HG02623 (cell line): ENCODE data around the gene WDR82.

Source experiments
- ATAC-seq: cut with Tn5 transposase; IDR thresholded peaks from one replicate; pipeline ENCODE4 v1.9.1; 2021; ENCODE audit warnings: moderate library complexity; ENCODE audit not compliant: unreplicated experiment

The WDR82 gene

DNA sequence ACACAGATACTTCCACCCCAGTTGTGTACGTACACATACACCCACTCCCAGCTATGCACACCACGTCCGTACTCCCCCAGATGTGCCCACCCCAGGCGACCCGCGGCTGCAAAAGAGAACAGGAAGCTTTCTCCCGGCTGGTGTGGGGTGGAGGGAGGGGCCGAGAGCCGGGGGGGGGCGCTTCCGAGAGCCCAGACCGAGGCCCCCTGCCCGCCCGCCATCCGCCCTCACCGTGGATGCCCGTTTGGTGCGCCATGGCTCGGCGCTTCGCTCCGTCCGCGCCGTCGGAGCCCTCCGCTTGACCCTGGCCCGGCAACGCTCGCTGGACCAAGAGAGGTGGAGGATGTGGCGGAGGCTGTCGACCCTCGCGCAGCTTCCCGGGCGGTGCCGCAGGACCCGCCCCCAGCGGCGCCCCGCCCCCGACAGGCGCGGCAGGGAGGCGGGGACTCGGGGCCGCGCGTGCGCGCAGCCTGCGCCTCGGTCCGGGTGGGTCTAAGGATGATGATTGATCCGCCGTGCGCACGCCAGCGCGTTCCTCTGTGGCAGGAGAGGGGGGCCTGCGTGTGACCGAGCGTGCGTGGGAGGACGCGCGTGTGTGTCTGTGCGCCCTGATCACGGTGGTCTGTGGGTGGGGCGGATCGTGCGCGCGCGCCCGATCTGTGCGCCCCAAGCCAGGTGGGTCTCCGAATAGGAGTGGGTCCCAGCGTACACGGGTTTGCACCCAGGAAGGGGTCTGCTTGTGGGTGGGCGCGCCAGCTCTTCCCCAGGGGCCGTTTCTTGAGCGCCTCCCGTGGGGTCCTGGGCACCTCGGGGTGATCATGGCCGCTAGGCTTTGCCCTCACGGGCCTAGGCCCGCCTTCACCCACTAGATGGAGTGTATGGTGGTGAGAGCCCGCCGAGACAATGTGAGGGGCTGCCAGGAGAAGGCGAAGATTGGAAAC is 39.4 kb downstream of the WDR82 start, which contains the start of gene TWF2:
Gene TWF2, minus strand, starts transcription at position 398 of the 941 bp plus-strand sequence. Its CDS starts 142 bp downstream, at position 256.
- ATAC-seq, result peak; percentile 72

DNA sequence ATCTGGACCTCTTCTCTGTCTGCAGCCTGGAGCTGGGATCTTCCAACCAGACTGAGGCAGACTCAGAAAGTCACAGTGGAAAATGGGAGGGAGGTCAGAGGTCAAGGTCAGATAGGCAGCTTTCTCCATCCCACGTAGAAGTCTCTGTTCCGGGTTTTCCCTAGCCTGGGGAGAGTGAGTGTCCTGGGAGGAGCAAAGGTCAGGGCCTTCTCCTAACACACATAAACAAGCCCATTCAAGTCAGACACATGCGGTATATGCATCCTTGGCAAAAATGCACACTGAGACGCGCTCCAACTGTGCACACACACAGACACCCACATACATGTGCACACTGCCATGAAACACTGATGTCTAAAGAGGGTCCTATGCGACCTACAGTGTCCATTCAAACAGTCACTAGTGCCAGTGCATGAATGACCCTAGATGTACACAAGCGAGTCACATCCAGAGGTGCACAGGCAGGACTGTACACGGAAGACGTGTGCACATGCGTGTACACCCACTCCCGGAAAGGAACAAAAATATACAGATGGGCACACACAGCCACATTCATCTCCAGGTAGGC is 40.2 kb downstream of the WDR82 start:
- ATAC-seq, result no peak

DNA sequence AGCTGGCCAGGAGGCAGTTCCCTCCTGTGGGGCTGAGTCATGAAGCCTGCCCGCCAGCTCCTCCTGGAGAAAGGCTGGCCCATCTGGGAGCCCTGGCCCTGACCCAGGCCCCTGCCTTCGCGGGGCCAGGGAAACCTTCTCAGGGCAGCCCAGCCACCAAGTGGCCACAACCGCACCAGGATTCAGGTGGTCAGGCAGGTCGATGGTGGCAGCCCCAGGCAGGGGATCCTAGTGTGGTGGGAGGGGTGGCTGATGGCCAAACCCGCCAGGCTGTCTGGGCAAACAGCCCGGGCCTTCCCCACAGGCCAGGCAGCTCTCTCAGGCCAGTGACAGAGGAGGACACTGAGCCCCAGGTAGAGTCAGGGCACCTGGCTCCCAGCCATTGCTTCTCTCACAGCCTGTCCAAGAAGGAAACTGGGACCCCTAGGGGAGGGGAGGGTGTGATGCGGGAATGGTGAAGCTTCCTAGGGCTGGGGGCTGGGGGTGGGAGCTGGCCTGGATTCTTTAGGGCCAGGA is 40.7 kb downstream of the WDR82 start:
- ATAC-seq, result no peak

GRCh38 chr3:52237006-52237656 is 41.3 kb downstream of the WDR82 start:
- no peak for ATAC-seq

DNA sequence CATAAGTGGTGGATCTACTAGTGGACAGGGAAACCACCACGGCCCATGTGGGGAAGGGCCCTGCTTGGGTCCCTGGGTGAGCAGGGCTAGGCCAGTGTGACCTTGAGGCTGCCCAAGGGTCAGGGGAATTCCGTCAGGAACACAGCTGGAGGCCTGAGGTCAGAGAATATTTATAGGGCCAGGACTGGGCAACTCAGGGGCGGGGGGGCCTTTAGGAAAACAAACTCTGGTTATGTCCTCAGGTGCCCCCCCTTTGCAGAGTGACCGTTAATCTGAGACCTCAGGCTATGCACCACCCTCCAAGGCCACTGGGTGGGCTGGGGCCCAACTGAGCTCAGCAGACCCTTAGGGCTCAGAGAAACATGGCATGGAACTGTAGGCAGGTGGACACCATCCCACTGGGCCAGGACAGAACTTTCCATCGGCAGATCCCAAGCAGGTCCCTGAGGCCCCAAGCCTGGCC is 42.0 kb downstream of the WDR82 start:
- ATAC-seq, result no peak

GRCh38 chr3:52234516-52235447 is 43.7 kb downstream of the WDR82 start:
- ATAC-seq, result no peak

DNA sequence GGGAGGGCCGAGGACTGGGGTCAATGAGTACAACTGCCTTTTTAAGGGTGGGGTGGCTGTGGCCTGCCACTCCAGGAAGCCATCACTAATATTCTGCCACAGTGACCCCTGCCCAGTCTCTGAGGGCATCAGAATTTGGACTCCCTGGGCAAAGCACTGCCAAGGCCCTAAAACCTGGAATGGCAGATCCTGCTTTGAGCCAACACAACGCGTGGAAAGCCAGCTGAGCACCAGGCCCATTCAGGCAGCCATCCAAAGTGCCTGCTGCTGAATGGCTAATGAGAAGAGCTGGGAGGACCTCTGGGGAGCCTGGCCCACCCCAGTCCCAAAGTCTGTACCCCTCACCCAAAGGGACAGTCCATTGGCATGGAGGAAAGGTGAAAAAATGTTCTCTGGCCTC is 44.5 kb downstream of the WDR82 start:
- ATAC-seq, result no peak

DNA sequence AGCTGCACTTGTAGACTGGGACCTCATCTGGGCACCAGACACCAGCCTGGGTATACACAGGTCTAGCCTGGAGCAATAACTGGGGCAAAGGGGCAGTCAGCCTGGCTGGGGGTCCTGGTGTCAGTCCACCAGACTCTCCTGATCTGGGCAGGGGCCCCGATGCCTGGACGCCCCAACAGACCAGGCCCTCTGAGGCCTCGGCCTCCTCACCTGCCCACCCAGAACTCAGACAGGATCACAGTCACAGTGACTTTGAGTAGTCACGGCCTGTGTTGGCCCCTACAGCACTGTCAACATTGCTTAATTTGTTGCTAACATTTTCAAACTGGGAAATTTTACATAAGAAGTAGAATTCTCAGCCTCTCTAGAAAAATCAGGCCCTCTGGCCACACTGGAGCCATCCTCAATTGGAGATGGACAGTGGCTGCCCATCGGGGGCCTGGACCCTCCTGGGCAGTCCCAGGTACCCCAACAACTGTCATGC is 45.3 kb downstream of the WDR82 start:
- no peak for ATAC-seq

DNA sequence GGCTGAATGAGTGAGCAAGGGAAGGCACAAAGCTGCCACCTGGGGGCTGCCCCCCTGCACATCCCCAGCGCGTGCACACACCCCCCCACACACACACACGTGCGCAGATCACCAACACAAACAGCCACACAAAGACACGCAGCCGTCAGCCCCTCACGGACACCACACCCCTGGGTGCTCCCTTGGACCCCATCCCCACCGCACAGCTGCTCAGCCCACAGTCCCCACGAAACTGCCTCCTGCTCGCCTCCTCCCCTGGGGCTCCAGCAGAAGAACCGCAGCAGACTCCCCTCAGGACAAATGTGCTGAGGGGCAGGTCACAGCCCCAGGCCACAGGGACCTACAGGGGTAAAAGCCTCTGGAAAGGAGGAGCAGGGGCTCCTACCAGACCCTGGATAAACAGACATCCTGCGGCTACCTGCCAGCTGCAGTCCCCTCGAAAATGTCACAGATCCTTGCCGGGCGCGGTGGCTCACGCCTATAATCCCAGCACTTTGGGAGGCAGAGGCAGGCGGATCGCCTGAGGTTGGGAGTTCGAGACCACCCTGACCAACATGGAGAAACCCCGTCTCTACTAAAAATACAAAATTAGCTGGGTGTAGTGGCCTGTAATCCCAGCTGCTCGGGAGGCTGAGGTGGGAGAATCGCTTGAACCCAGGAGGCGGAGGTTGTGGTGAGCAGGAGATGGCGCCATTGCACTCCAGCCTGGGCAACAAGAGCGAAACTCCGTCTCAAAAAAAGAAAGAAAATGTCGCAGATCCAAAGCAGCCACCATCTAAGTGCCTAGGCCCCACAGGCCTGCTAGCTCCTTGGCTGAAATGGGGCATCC is 46.0 kb downstream of the WDR82 start:
- ATAC-seq, result no peak

GRCh38 chr3:52231502-52232278 is 46.8 kb downstream of the WDR82 start:
- peak; percentile 45 for ATAC-seq

DNA sequence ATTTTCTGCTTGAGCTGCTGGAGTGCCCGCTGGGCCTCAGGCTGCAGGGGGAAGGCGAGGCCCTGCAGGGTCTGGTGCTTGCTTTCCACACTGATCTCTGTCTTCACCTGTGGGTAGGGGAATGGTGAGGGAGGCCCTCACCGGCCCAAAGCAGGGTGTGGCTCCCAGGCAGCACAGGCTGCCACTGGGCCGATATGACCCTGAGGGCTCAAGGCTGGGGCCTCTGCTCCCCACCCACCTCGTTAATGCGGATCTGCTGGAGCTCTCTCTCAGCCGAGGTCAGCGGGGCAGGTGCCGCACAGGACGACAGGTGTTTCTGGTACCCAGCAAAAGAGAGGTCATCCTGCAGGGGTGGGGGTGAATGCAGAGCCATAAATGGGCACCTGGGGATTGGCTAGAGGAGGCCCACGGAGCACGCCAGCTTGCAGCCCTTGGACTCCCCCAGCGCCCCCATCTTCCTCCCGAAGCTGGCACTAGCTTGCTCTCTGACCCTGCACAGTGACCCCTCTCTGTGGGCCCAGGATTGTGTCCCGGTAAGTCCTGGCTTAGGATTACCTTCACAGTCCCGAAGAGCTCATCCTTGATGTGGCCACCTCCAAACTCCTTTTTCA is 47.5 kb downstream of the WDR82 start:
- ATAC-seq, result no peak

DNA sequence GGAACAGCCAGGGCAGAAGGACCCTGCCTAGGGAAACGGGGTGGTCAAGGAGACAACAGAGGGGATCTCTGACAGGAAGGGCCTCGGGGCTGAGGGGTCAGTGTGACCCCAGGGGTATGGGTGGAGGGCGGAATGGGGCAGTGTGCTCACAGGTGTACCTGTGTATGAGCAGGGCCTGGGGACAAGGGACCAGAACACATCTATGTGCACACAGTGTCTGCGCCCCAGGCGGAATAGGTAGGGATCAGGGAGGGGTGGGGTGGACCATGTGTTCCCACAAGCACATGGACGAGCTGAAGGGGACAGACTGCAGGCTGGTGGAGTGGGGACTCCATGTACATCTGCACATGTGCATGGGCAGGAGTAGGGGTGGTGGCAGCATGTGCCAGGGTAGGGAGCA is 48.0 kb downstream of the WDR82 start:
- no peak for ATAC-seq

GRCh38 chr3:52229656-52230055 is 48.8 kb downstream of the WDR82 start:
- ATAC-seq, result no peak

DNA sequence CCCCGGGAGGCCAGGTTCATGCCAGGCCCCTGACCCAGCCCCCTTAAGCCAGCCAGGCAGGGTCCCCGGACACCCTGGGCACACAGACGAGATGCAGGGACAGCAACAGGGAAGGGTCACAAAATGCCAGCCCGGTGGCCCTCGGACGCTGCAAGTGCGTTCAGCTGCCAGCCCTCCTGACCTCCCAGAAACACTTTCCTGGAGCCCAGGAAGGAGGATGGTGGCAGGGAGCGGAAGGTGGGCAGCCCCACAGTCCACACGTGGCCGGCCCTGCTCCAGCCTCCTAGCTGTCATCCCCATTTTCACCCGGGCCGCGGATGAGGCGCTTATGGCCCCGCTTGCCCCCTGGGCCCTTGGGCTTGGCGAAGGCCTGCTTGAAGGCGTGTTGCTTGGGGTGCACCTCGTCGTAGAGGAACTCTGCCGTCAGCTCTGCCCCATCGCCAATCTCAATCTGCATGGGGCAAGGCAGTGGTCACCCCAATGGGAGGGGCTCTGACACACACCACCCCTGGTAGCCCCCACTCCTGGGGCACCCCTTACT is 49.6 kb downstream of the WDR82 start:
- no peak for ATAC-seq

DNA sequence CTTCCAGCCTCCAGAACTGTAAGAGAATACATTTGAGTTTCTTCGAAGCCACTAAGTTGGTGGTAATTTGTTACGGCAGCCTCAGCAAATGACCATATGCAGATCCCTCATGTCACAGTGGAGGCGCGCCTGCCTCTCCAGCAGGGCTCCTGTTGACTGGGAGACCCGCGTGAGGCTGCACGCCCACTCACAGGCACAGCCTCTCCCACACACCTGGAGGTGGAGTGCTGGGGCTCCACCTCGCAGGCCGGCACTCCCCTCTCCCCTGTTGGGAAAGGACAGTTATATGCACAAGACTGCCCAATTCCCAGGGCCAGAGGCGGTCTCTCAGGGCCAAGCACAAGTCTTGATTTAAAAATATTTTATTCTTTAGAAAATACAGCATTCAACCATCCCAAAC is 50.2 kb downstream of the WDR82 start:
- no peak for ATAC-seq

- no peak for ATAC-seq
Measured at GRCh38 chr3:52227766-52228165, 50.7 kb downstream of the WDR82 start.

DNA sequence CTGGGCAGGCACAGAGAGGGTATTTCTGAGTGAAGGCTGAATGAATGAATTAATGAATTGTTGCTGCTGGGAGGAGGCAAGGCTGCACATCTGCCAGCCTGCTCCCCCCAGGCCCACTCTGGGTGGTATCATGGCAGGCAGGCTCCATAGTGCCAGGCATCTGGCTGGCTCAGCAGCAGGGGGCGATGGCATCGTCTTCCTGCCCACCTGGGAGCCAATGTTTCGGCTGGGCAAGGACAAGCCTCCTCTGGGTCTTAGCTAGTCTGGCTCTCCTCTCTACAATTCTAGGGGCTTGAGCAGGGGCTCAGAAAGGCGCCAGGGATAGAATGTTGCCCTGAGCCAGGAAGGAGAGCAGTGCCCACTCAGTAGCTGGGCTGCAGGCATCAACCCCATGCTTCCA is 51.3 kb downstream of the WDR82 start:
- no peak for ATAC-seq
